GM12875 (cell line): ENCODE measurements around the gene TBX10.
A peak's percentile ranks its signal among the peaks of the same experiment; 100 is the strongest.
"Not testable (repeated sequence)": the region's sequence is repeated elsewhere in the genome, so short reads cannot be mapped to it uniquely, and the experiment has no call there.

Source experiments
- H3K4me3 ChIP-seq: one replicate; pipeline ENCODE4 v1.5.1; 2011; ENCODE audit warnings: low read depth, low read length, control low read depth
- TF ChIP-seq, protein P1 (sequence below): IDR thresholded peaks from 2 replicates; pipeline ENCODE4 v1.5.1; 2011; ENCODE audit warnings: low read depth, mild to moderate bottlenecking, control low read depth, inconsistent platforms, low read length, moderate library complexity, borderline replicate concordance; ENCODE audit not compliant: insufficient read depth

TBX10 gene

DNA sequence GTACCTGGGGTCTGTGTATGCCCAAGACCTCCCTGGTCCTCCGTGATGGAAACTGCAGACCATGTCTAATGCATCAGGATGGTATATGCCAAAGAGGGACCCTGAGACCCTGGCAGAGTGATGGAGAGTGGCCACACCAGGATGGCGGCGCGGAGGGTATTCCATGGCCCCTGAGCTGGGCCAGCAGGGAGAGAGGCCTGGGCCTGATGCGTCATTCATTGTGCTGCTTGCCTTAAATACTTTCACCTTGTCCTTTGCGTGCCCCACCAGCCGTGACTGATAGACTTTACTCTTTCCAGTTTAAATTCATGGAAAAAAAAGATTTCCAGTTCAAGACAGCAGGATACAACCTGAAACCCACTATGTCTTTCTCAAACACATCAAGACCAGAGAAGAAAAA is 38.5 kb downstream of the TBX10 start:
- no peak overlapping the region for H3K4me3 ChIP-seq
- TF ChIP-seq, protein P1, sequence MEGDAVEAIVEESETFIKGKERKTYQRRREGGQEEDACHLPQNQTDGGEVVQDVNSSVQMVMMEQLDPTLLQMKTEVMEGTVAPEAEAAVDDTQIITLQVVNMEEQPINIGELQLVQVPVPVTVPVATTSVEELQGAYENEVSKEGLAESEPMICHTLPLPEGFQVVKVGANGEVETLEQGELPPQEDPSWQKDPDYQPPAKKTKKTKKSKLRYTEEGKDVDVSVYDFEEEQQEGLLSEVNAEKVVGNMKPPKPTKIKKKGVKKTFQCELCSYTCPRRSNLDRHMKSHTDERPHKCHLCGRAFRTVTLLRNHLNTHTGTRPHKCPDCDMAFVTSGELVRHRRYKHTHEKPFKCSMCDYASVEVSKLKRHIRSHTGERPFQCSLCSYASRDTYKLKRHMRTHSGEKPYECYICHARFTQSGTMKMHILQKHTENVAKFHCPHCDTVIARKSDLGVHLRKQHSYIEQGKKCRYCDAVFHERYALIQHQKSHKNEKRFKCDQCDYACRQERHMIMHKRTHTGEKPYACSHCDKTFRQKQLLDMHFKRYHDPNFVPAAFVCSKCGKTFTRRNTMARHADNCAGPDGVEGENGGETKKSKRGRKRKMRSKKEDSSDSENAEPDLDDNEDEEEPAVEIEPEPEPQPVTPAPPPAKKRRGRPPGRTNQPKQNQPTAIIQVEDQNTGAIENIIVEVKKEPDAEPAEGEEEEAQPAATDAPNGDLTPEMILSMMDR = no peak

DNA sequence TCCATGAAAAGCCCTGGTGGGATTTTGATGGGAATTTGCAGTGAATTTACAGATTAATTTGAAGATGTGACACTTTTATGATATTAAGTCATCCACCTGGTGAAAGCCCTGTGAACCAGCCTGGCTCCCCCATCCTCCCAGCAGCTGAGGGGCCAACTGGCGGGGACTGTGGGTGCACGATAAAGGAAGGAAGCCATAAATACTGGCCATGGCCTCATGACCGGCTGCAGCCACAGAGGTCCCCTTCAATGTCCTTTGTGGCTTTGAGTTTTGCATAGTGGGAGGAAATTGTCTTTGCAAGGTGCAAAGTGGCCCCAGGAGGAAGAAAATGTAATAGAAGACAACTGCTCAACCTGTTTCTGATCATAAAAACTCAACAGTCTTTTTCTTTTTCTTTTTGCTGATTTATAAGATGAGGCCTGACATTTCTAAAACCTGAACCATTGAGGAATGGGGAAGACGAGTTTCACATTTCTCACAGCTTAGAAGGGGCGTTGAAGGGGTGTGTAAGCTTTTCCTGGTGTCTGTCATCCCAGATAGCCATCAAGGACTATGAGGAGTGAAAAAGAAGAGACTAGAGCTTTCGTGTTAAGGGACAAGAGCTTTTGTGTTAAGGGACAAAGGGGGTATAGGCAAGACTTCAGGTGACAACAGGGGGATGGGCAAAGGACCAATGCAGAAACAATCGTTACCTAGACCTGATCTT is 39.1 kb downstream of the TBX10 start:
- TF ChIP-seq, protein P1 = no peak
- H3K4me3 ChIP-seq = peak overlapping the region; percentile 23

DNA sequence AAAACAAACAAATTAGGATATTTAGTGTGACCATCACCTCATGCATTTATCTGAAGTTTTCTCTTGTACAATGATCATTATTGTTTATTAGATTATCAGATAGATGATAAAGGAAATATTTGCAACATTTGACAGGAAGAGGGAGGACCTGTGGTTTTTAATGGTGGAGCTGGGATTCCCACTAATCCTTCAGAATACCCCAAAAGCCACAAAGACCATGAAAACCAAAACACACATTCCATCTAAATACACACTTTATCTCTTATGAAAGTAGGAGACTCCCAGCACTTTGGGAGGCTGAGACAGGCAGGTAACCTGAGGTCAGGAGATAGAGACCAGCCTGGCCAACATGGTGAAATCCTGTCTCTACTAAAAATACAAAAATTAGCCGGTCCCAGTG is 40.4 kb downstream of the TBX10 start:
- TF ChIP-seq, protein P1 = no peak
- no peak overlapping the region for H3K4me3 ChIP-seq

DNA sequence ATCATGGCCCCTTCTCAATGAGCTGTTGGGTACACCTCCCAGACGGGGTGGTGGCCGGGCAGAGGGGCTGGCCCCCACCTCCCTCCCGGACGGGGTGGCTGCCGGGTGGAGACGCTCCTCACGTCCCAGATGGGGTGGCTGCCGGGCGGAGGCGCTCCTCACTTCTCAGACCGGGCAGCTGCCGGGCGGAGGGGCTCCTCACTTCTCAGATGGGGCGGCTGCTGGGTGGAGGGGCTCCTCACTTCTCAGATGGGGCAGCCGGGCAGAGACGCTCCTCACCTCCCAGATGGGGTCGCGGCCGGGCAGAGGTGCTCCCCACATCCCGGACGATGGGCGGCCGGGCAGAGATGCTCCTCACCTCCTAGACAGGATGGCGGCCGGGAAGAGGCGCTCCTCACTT is 41.6 kb downstream of the TBX10 start:
- not testable (repeated sequence) for H3K4me3 ChIP-seq

DNA sequence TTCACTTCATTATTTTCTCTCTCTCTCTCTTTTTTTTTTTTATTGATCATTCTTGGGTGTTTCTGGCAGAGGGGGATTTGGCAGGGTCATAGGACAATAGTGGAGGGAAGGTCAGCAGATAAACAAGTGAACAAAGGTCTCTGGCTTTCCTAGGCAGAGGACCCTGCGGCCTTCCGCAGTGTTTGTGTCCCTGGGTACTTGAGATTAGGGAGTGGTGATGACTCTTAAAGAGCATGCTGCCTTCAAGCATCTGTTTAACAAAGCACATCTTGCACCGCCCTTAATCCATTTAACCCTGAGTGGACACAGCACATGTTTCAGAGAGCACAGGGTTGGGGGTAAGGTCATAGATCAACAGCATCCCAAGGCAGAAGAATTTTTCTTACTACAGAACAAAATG is 42.1 kb downstream of the TBX10 start:
- H3K4me3 ChIP-seq = not testable (repeated sequence)

DNA sequence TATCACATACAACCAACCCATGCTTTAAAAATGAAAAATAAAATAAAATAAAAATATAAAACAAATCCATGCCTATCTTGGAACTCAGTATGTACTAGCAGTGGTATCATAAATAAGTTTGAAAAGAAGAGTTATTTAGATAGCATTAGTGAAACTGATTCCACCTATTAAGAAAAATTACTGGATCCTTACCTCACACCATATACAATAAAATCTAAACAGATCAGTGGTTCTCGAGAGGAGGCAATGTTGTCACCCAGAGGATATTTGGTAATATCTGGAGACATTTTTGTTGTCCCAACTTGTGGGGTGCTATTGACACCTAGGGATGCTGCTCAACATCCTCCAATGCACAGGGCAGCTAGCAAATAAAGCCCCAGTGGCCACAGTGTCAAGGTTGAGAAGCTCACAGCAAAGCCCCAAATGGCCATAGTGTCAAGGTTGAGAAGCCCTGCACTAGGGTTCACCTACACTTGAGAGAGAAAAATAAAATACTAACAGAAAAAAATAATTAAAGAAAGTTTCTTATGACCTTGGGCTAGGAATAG is 42.7 kb downstream of the TBX10 start:
- H3K4me3 ChIP-seq = no peak overlapping the region
- TF ChIP-seq, protein P1 = no peak

DNA sequence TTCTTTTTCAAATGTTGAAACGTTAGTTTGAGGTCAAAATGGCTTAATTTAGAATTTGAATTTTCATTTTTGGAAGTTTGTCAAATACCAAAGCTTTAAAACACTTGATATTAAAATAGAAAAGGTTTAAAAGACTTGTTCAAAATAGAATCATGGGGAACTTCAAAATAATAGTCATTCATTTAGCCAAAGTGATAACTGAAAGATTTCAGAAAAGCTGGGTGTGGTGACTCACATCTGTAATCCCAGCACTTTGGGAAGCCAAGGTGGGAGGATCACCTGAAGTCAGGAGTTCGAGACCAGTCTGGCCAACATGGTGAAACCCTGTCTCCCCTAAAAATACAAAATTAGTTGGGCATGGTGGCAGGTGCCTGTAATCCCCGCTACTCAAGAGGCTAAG is 45.1 kb downstream of the TBX10 start:
- H3K4me3 ChIP-seq = no peak overlapping the region
- TF ChIP-seq, protein P1 = no peak

DNA sequence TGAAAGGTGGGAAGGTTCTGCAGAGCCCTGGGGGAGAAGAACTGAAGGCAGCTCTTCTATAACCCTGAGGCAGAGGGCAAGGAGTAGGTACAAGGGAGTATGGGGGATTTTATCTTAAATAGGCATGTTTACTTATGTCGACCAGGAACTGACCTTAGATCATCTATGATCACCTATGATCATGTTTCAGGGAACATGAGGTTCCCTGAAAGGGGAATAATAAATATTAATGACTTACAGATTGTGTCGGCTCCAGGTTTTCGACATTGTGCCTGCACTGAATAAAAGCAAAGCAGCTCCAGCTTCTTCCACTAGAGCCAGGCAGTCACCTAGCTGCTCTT is 46.0 kb downstream of the TBX10 start:
- TF ChIP-seq, protein P1 = no peak
- no peak overlapping the region for H3K4me3 ChIP-seq
